Measurements from ENCODE around the gene MKLN1.

DNA sequence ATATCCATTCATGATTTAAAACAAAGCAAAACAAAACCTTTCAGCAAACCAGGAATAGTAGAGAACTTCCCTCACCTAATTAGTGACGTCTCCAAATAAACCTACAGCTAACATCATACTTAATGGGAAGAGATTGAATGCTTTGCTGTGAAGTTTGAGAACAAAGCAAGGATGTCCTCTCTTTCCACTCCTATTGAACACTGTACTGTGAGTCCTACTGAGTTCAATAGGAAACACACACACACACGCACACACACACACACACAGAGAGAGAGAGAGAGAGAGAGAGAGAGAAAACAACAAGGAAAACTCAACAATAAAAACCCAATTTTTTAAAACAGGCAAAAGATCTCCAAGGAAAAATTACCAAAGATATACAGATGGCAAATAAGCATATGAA, 196.4 kb downstream of the MKLN1 start:
- TF ChIP-seq GATA2 (IDR thresholded peaks at IDR 0.05; ENCODE audit: low read depth, low read length) = no peak
- TF ChIP-seq GATA3 (IDR thresholded peaks at IDR 0.05; ENCODE audit: low read depth, low read length) = no peak

Measured in SH-SY5Y (cell line).